HT1080 (cell line): ENCODE results near the gene TLCD3A. TPM values are rescaled to one million over a fixed set of nuclear protein-coding genes. Genes with fewer than 3 reads are reported as not detected.
A peak's percentile ranks its signal among the peaks of the same experiment; 100 is the strongest.
"Not testable (repeated sequence)": the region's sequence is repeated elsewhere in the genome, so short reads cannot be mapped to it uniquely, and the experiment has no call there.

Experiments used
- DNase-seq: peaks from one replicate; pipeline ENCODE4 v3.0.0-alpha.2; 2015; ENCODE audit warnings: low read depth
- polyA plus RNA-seq, 2 experiments: library from polyadenylated mRNA; depleted of rRNA; stranded (reverse); fragments of >200 nt; gene quantifications; 2 replicates each; pipeline ENCODE4 v1.2.3, GENCODE V29; 2015
- total RNA-seq: library from RNA; depleted of rRNA; stranded (reverse); fragments of >200 nt; shearing (Covaris generic); gene quantifications from 2 replicates; pipeline ENCODE4 v1.2.3, GENCODE V29; 2014; rRNA removed

The TLCD3A gene
- 27.0 and 39.4 TPM in 2 replicates for total RNA-seq
- polyA plus RNA-seq (2015; cell fraction: cytosol; rRNA removed): 25.3 and 26.4 TPM in 2 replicates
- 15.0 and 20.9 TPM in 2 replicates for polyA plus RNA-seq (2015; cell fraction: nucleus; rRNA removed)

- DNase-seq: peak; percentile 15
Measured at GRCh38 chr17:732067-732901, at the start of gene TLCD3A. TSS of gene TLCD3A (plus strand) at chr17:732596. CDS start at chr17:732648, 52 bp downstream.

GRCh38 chr17:683040-683439 lies 49.4 kb upstream of the TLCD3A start:
- DNase-seq: no peak

GRCh38 chr17:683499-684254 lies 48.7 kb upstream of the TLCD3A start:
- DNase-seq: no peak

GRCh38 chr17:685006-685405 lies 47.4 kb upstream of the TLCD3A start:
- no peak for DNase-seq

- no peak for DNase-seq
Measured at GRCh38 chr17:688100-688989, 44.1 kb upstream of the TLCD3A start.

- no peak for DNase-seq
Measured at GRCh38 chr17:689556-690275, 42.7 kb upstream of the TLCD3A start.

- DNase-seq: no peak
Measured at GRCh38 chr17:690361-690760, 42.0 kb upstream of the TLCD3A start.

- DNase-seq: peak; percentile 69
Measured at GRCh38 chr17:691423-691822, 41.0 kb upstream of the TLCD3A start.

- peak; percentile 80 for DNase-seq
Measured at GRCh38 chr17:692116-692515, 40.3 kb upstream of the TLCD3A start.

- peak; percentile 98 for DNase-seq
Measured at GRCh38 chr17:693791-694638, 38.4 kb upstream of the TLCD3A start.

GRCh38 chr17:696369-696768 lies 36.0 kb upstream of the TLCD3A start:
- DNase-seq: no peak

- no peak for DNase-seq
Measured at GRCh38 chr17:697682-698081, 34.7 kb upstream of the TLCD3A start.

- not testable (repeated sequence) for DNase-seq
Measured at GRCh38 chr17:698096-698495, 34.3 kb upstream of the TLCD3A start.

GRCh38 chr17:699345-699744 lies 33.1 kb upstream of the TLCD3A start:
- no peak for DNase-seq

GRCh38 chr17:700504-701094 lies 31.8 kb upstream of the TLCD3A start:
- DNase-seq: no peak

GRCh38 chr17:703081-703875 lies 29.1 kb upstream of the TLCD3A start:
- DNase-seq: no peak

- no peak for DNase-seq
Measured at GRCh38 chr17:704111-704864, 28.1 kb upstream of the TLCD3A start.

- DNase-seq: no peak
Measured at GRCh38 chr17:705011-705410, 27.4 kb upstream of the TLCD3A start.
